GM12878 (cell line): Measurements from ENCODE around the gene NCOA6. TPM values are rescaled to one million over a fixed set of nuclear protein-coding genes. Genes with fewer than 3 reads are reported as not detected.

Source experiments
- ATAC-seq: fragments of 200-7000 bp; cut with Tn5 transposase; 3 replicates; pipeline ENCODE4 v1.9.1; 2020; ENCODE audit warnings: mild to moderate bottlenecking, moderate library complexity
- BruUV-seq: library from RNA; stranded (reverse); fragments of 400-500 nt; replicated peaks from 2 replicates; lab custom pipeline; 2021; lab: Mats Ljungman, UMichigan
- CTCF ChIA-PET: fragments of 300-600 bp; sonication (Branson Sonifier 250); formaldehyde crosslinking; extraction: SDS; loops from one replicate; lab custom pipeline; 2021; ENCODE audit warnings: inconsistent platforms; lab: Yijun Ruan, JAX
- POLR2A ChIA-PET: fragments of 350-600 bp; formaldehyde crosslinking; extraction: SDS; loops from one replicate; lab custom pipeline; 2021; ENCODE audit warnings: inconsistent platforms; lab: Charles Lee
- RAD21 ChIA-PET: fragments of 300-600 bp; sonication (Branson Sonifier 250); formaldehyde crosslinking; loops from one replicate; lab custom pipeline; 2023; ENCODE audit warnings: antibody characterized with exemption; ENCODE audit not compliant: unreplicated experiment; lab: Charles Lee
- SMC1A ChIA-PET: fragments of 300-600 bp; sonication (Branson Sonifier 250); formaldehyde crosslinking; loops from one replicate; lab custom pipeline; 2023; ENCODE audit not compliant: unreplicated experiment, uncharacterized antibody; lab: Charles Lee
- DNase-seq: peaks from one replicate; pipeline ENCODE4 v3.0.0-alpha.2; 2011; ENCODE audit warnings: low read depth, low spot score
- FAIRE-seq: peaks from 3 replicates; lab custom pipeline; 2011; peaks lifted over from hg19 to GRCh38; lab: Jason Lieb, UNC
- H2AFZ ChIP-seq: 2 replicates; pipeline ENCODE4 v1.6.0; 2011; ENCODE audit warnings: low read depth, low read length, control low read depth; ENCODE audit not compliant: control insufficient read depth
- H3K27ac ChIP-seq: 2 replicates; pipeline ENCODE4 v1.5.1; 2011; ENCODE audit warnings: control low read depth; ENCODE audit not compliant: control insufficient read depth, insufficient read depth
- H3K27me3 ChIP-seq, 2 experiments: replicated peaks in 1 of 2; 2 replicates each; pipeline versions ENCODE4 v1.6.0 to v1.6.1; 2011; ENCODE audit warnings: low read length in 1 of 2; ENCODE audit not compliant: control insufficient read depth in 2 of 2, insufficient read depth in 2 of 2
- H3K36me3 ChIP-seq, 2 experiments: 2 replicates each; pipeline ENCODE4 v1.5.1; 2011; ENCODE audit warnings: low read length in 1 of 2; ENCODE audit not compliant: control insufficient read depth in 2 of 2, insufficient read depth in 2 of 2
- H3K4me1 ChIP-seq: 2 replicates; pipeline ENCODE4 v1.6.1; 2011; ENCODE audit warnings: mild to moderate bottlenecking, low read length, moderate library complexity, mixed read lengths; ENCODE audit not compliant: control insufficient read depth, insufficient read depth
- H3K4me2 ChIP-seq: 2 replicates; pipeline ENCODE4 v1.6.0; 2011; ENCODE audit warnings: control low read depth; ENCODE audit not compliant: control insufficient read depth, insufficient read depth
- H3K4me3 ChIP-seq: fragments of 200-600 bp; sonication (generic); 2 replicates; pipeline ENCODE4 v1.5.1; 2016
- H3K79me2 ChIP-seq: 2 replicates; pipeline ENCODE4 v1.6.0; 2011; ENCODE audit warnings: low read length; ENCODE audit not compliant: control insufficient read depth, insufficient read depth
- H3K9ac ChIP-seq: 2 replicates; pipeline ENCODE4 v1.8.0; 2011; ENCODE audit warnings: low read length, control low read depth, mixed read lengths; ENCODE audit not compliant: control insufficient read depth, insufficient read depth
- H3K9me3 ChIP-seq: replicated peaks from 3 replicates; pipeline ENCODE4 v1.5.1; 2011; ENCODE audit warnings: mild to moderate bottlenecking, low read length; ENCODE audit not compliant: control insufficient read depth, insufficient read depth
- H4K20me1 ChIP-seq: 2 replicates; pipeline ENCODE4 v1.6.0; 2011; ENCODE audit not compliant: control insufficient read depth, insufficient read depth
- ASH2L ChIP-seq: fragments of 300-600, 200-600 bp; sonication (generic); IDR thresholded peaks from 2 replicates; pipeline ENCODE4 v1.6.1; 2017; ENCODE audit warnings: low read depth, mild to moderate bottlenecking, borderline replicate concordance
- CBX3 ChIP-seq: fragments of 200-600 bp; sonication (generic); IDR thresholded peaks from 2 replicates; pipeline ENCODE4 v1.6.1; 2016; ENCODE audit warnings: low read depth, borderline replicate concordance
- CEBPZ ChIP-seq: fragments of 150-350 bp; IDR thresholded peaks from 2 replicates; pipeline ENCODE4 v1.6.1; 2016; ENCODE audit warnings: low read depth, low read length
- ETV6 ChIP-seq, 2 experiments: fragments of 450-650 bp in 1 of 2; IDR thresholded peaks in 1 of 2; conservative IDR thresholded peaks in 1 of 2; 2 replicates each; pipeline ENCODE4 v1.6.1; 2014; ENCODE audit warnings: antibody characterized with exemption in 1 of 2, borderline replicate concordance in 1 of 2, low read depth in 1 of 2, mild to moderate bottlenecking in 1 of 2, moderate library complexity in 1 of 2
- GATAD2B ChIP-seq: fragments of 450-650 bp; conservative IDR thresholded peaks from 2 replicates; pipeline ENCODE4 v1.6.1; 2017; ENCODE audit warnings: low read depth, mild to moderate bottlenecking, moderate library complexity
- IRF3 ChIP-seq: fragments of 450-650 bp; IDR thresholded peaks from 2 replicates; pipeline ENCODE4 v1.6.1; 2014; ENCODE audit warnings: mild to moderate bottlenecking
- JUNB ChIP-seq: IDR thresholded peaks from 2 replicates; pipeline ENCODE4 v1.6.1; 2016; ENCODE audit warnings: antibody characterized with exemption, mild to moderate bottlenecking
- KDM1A ChIP-seq: fragments of 200-600 bp; sonication (generic); IDR thresholded peaks from 2 replicates; pipeline ENCODE4 v1.6.1; 2016; ENCODE audit warnings: borderline replicate concordance
- MTA2 ChIP-seq: fragments of 450-650 bp; IDR thresholded peaks from 2 replicates; pipeline ENCODE4 v1.6.1; 2016; ENCODE audit warnings: low read depth, mild to moderate bottlenecking, moderate library complexity
- RAD21 ChIP-seq: IDR thresholded peaks from 2 replicates; pipeline ENCODE4 v1.6.1; 2011; ENCODE audit warnings: mild to moderate bottlenecking, low read depth, low read length, moderate library complexity; ENCODE audit not compliant: insufficient read depth
- ZNF622 ChIP-seq: fragments of 450-650 bp; IDR thresholded peaks from 2 replicates; pipeline ENCODE4 v1.6.1; 2017; ENCODE audit warnings: mild to moderate bottlenecking, inconsistent platforms
- WGBS: methylation state at CpG from one replicate; pipeline ENCODE4 v1.1.6; 2016; ENCODE audit warnings: low lambda C conversion rate; ENCODE audit not compliant: insufficient replicate concordance, insufficient coverage; ENCODE audit errors: missing lambda C conversion rate; 5-methylcytosine and 5-hydroxymethylcytosine counted together
- in situ Hi-C: fragments of 300-500 bp; cut with MboI; formaldehyde crosslinking; loops from 9 replicates; pipeline ENCODE4 v1.14.3; 2018; ENCODE audit warnings: mixed read lengths
- intact Hi-C: fragments of 100-400 bp; cut with micrococcal nuclease; formaldehyde crosslinking; loops from one replicate; pipeline ENCODE4 v1.14.2; 2022; ENCODE audit not compliant: unreplicated experiment
- polyA plus RNA-seq, 11 experiments: library from polyadenylated mRNA; depleted of rRNA in 4 of 11; unstranded in 6 of 11; stranded (reverse) in 5 of 11; fragments of >200 nt; fragmentation: Nextera tagmentation in 4 of 11; fragmentation: Illumina TruSeq in 1 of 11; extraction: Ambion mirVana in 4 of 11; extraction: Trizol in 1 of 11; gene quantifications; 1 replicate in 1 of 11; 2 replicates in 10 of 11; pipeline versions ENCODE4 v1.2.1 to v1.2.3, GENCODE V29; 2011 to 2016; ENCODE audit warnings: inconsistent platforms in 2 of 11, missing spikeins in 2 of 11, low read depth in 1 of 11
- total RNA-seq, 4 experiments: library from RNA; depleted of rRNA in 3 of 4; stranded (reverse); fragments of >200 nt in 3 of 4; fragmentation: Illumina TruSeq in 1 of 4; extraction: Trizol in 1 of 4; gene quantifications; 2 replicates each; pipeline versions ENCODE4 v1.2.1 to v1.2.3, GENCODE V29; 2013 to 2021
- TF ChIP-seq, protein P1 (sequence below): fragments of 450-650 bp; IDR thresholded peaks from 2 replicates; pipeline ENCODE4 v1.6.1; 2016; ENCODE audit warnings: mild to moderate bottlenecking
- TF ChIP-seq, protein P2 (sequence below): fragments of 450-650 bp; IDR thresholded peaks from 2 replicates; pipeline ENCODE4 v1.6.1; 2017; ENCODE audit warnings: mild to moderate bottlenecking, moderate library complexity

Gene NCOA6
- total and polyA plus RNA-seq, 10 of the 15 experiments (the other 5 are each of a cell fraction or from before 2014, with no cell fraction given) = 6.1 to 20.6 (median 12.6) TPM

DNA sequence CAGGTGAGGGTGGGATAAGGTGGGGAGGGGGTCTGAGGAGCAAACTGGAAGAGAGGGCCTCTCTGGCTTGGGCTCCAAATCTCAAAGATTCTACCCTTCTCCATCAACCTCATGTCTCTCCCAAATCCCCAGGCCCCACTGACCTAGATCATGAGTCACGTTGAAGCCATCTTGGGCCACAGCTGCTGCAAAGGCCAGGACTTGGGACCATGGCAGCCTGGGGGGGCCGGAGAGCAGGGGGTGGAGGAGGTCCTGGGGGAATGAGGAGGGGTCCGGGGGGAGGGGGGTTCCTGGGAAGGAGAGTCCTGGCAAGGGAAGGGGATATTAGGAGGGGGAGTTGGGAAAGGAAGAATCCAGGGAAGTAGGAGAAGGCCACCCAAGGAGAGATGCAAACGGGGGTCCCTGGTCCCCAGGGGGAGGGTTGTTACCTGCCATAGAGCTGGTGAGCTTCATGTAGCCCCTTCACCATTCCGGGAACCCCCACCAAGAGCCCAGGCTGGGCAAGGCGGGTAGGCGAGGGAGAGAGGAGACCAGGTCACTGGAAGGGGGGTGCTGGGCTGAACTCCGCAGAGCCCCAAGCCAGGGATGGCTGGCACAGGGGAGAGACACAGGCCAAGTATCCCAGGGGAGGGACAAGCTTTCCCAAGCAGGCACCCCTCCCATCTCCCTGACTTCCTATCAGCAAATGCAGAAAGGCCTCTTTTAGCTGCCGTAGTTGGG, 34.5 kb upstream of the NCOA6 start:
- ChIA-PET CTCF (no interaction called here), POLR2A (no interaction called here), RAD21 (no interaction called here), SMC1A (no interaction called here)
- Histone ChIP-seq H3K4me3 (no peak overlapping the region), H4K20me1 (no peaks in the 10 kb centered on the region), H3K4me1 (no peaks in the 10 kb centered on the region), H3K9me3 (no peaks in the 10 kb centered on the region), H3K36me3 (no peaks in the 10 kb centered on the region), H3K4me2 (no peak overlapping the region), H3K27me3 (no peaks in the 10 kb centered on the region), H3K27ac (no peak overlapping the region), H3K79me2 (no peaks in the 10 kb centered on the region), H3K9ac (no peak overlapping the region), H2AFZ (no peak overlapping the region)
- ATAC-seq (no peak), DNase-seq (no peak), FAIRE-seq (no peak)
- intact Hi-C loops = no loop called here
- in situ Hi-C loops = no loop called here
- 68% methylated on average over 7 of the region's 9 CpGs for WGBS
- BruUV-seq = no TSS peak
- TF ChIP-seq MTA2 (no peak), KDM1A (no peak), IRF3 (no peak), GATAD2B (no peak), ETV6 (conservative IDR thresholded peaks at IDR 0.05 in 1 of 2, IDR thresholded peaks at IDR 0.05 in 1 of 2; ENCODE audit: borderline replicate concordance in 1 of 2, low read depth in 1 of 2) (no peak), CEBPZ (no peak), CBX3 (no peak), JUNB (no peak), ZNF622 (no peak), ASH2L (no peak), RAD21 (no peak)
- TF ChIP-seq, protein P1, sequence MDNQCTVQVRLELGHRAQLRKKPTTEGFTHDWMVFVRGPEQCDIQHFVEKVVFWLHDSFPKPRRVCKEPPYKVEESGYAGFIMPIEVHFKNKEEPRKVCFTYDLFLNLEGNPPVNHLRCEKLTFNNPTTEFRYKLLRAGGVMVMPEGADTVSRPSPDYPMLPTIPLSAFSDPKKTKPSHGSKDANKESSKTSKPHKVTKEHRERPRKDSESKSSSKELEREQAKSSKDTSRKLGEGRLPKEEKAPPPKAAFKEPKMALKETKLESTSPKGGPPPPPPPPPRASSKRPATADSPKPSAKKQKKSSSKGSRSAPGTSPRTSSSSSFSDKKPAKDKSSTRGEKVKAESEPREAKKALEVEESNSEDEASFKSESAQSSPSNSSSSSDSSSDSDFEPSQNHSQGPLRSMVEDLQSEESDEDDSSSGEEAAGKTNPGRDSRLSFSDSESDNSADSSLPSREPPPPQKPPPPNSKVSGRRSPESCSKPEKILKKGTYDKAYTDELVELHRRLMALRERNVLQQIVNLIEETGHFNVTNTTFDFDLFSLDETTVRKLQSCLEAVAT = no peak
- TF ChIP-seq, protein P2, sequence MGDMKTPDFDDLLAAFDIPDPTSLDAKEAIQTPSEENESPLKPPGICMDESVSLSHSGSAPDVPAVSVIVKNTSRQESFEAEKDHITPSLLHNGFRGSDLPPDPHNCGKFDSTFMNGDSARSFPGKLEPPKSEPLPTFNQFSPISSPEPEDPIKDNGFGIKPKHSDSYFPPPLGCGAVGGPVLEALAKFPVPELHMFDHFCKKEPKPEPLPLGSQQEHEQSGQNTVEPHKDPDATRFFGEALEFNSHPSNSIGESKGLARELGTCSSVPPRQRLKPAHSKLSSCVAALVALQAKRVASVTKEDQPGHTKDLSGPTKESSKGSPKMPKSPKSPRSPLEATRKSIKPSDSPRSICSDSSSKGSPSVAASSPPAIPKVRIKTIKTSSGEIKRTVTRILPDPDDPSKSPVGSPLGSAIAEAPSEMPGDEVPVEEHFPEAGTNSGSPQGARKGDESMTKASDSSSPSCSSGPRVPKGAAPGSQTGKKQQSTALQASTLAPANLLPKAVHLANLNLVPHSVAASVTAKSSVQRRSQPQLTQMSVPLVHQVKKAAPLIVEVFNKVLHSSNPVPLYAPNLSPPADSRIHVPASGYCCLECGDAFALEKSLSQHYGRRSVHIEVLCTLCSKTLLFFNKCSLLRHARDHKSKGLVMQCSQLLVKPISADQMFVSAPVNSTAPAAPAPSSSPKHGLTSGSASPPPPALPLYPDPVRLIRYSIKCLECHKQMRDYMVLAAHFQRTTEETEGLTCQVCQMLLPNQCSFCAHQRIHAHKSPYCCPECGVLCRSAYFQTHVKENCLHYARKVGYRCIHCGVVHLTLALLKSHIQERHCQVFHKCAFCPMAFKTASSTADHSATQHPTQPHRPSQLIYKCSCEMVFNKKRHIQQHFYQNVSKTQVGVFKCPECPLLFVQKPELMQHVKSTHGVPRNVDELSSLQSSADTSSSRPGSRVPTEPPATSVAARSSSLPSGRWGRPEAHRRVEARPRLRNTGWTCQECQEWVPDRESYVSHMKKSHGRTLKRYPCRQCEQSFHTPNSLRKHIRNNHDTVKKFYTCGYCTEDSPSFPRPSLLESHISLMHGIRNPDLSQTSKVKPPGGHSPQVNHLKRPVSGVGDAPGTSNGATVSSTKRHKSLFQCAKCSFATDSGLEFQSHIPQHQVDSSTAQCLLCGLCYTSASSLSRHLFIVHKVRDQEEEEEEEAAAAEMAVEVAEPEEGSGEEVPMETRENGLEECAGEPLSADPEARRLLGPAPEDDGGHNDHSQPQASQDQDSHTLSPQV = no peak
